CD1c-positive myeloid dendritic cell (primary cell): ENCODE data around the gene SP5.
"Not testable (repeated sequence)": the region's sequence is repeated elsewhere in the genome, so short reads cannot be mapped to it uniquely, and the experiment has no call there.

ENCODE experiments used
- DNase-seq: peaks from one replicate; pipeline ENCODE4 v3.0.0-alpha.2; 2016; ENCODE audit errors: extremely low spot score

SP5 gene

GRCh38 chr2:170711196-170711773 lies 3.9 kb upstream of the SP5 start:
- DNase-seq = no peak

GRCh38 chr2:170711774-170712652 lies 3.1 kb upstream of the SP5 start:
- DNase-seq = no peak

- DNase-seq = no peak
These were observed 2.2 kb upstream of the SP5 start for GRCh38 chr2:170712653-170713542.

- DNase-seq = peak; percentile 28
These were observed 1.4 kb upstream of the SP5 start for GRCh38 chr2:170713543-170714380.

GRCh38 chr2:170714381-170715061 lies 616 bp upstream of the SP5 start:
- DNase-seq = peak; percentile 25

- no peak for DNase-seq
These were observed 1.0 kb downstream of the SP5 start for GRCh38 chr2:170715932-170716777.

GRCh38 chr2:170716851-170717598 lies 1.9 kb downstream of the SP5 start:
- peak; percentile 63 for DNase-seq

- no peak for DNase-seq
These were observed 2.4 kb downstream of the SP5 start for GRCh38 chr2:170717599-170717963.

- DNase-seq = no peak
These were observed 3.0 kb downstream of the SP5 start for GRCh38 chr2:170717991-170718589.

GRCh38 chr2:170719810-170720209 lies 4.7 kb downstream of the SP5 start:
- DNase-seq = no peak

- no peak for DNase-seq
These were observed 6.5 kb downstream of the SP5 start for GRCh38 chr2:170721678-170722077.

- DNase-seq = no peak
These were observed 7.2 kb downstream of the SP5 start for GRCh38 chr2:170722301-170722700.

GRCh38 chr2:170723446-170723958 lies 8.4 kb downstream of the SP5 start:
- no peak for DNase-seq

- no peak for DNase-seq
These were observed 18.9 kb downstream of the SP5 start for GRCh38 chr2:170733798-170734600.

GRCh38 chr2:170734601-170735000 lies 19.5 kb downstream of the SP5 start:
- DNase-seq = not testable (repeated sequence)

GRCh38 chr2:170736628-170737027 lies 21.5 kb downstream of the SP5 start:
- peak; percentile 52 for DNase-seq

GRCh38 chr2:170737406-170737805 lies 22.3 kb downstream of the SP5 start:
- DNase-seq = no peak

GRCh38 chr2:170737821-170738220 lies 22.7 kb downstream of the SP5 start:
- no peak for DNase-seq
